GM06990 (cell line): Measurements from ENCODE around the gene UQCC2.

Source experiments
- DNase-seq: peaks from one replicate; pipeline ENCODE4 v3.0.0-alpha.2; 2011; ENCODE audit not compliant: insufficient read length; ENCODE audit errors: extremely low read depth
- H3K27me3 ChIP-seq: replicated peaks from 2 replicates; pipeline ENCODE4 v1.6.0; 2011; ENCODE audit warnings: low read length; ENCODE audit not compliant: control insufficient read depth, insufficient read depth
- H3K36me3 ChIP-seq: 2 replicates; pipeline ENCODE4 v1.5.1; 2011; ENCODE audit warnings: low read length; ENCODE audit not compliant: control insufficient read depth, insufficient read depth
- H3K4me3 ChIP-seq: replicated peaks from 2 replicates; pipeline ENCODE4 v1.5.1; 2011; ENCODE audit warnings: low read depth, mild to moderate bottlenecking, control low read depth, low read length
- CTCF ChIP-seq: IDR thresholded peaks from 2 replicates; pipeline ENCODE4 v1.5.1; 2011; ENCODE audit warnings: low read length, control low read depth, mild to moderate bottlenecking, inconsistent platforms; ENCODE audit not compliant: insufficient read depth, poor library complexity, severe bottlenecking

Gene UQCC2

GRCh38 chr6:33696076-33696475, 15.4 kb downstream of the UQCC2 start:
- no peak for DNase-seq
- H3K36me3 ChIP-seq = peaks cover 39% of the 10 kb centered on the region
- no peaks in the 10 kb centered on the region for H3K27me3 ChIP-seq
- TF ChIP-seq CTCF = no peak
- no peak overlapping the region for H3K4me3 ChIP-seq

DNA sequence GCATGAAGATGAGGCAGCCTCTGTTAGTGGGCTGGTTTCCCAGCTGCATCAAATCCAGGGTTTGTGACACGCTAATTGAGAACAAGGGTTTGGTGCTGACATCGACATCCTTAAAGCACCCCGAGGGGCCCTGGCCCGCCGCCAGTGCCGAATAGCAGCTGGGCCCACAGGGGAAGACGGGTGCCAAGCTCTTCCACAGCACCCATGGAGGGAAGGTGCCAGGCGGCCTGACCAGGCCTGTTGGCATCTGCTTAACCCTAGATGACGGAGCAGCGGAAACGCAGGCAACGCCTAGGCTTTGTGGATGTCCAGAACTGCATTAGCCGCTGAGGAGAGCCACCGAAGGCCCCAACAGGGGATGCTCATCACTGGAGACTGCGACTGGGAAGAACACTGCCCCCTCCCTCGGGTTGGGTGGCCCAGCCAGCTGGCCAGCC, 16.0 kb downstream of the UQCC2 start:
- Histone ChIP-seq H3K27me3 (no peaks in the 10 kb centered on the region), H3K4me3 (no peak overlapping the region), H3K36me3 (peaks cover 42% of the 10 kb centered on the region)
- no peak for TF ChIP-seq CTCF
- DNase-seq = no peak

DNA sequence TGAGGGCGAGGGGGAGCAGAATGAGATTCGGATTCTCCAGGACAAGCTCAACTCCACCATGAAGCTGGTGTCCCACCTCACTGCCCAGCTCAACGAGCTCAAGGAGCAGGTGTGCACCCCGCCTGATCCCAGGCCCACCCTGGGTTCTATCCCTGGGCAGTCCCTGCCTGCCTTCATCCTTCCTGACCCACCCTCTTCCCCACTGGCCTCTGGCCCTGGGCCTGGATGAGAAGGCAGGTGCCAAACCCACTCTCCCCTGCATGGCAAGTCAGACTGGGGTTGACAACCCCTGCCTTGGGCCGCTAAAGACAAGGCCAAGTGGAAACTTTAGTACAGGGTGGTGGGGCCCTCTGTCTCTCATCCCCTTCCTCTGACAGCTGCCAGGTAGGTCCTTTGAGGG, 16.5 kb downstream of the UQCC2 start:
- H3K4me3 ChIP-seq = no peak overlapping the region
- H3K36me3 ChIP-seq = peaks cover 45% of the 10 kb centered on the region
- no peaks in the 10 kb centered on the region for H3K27me3 ChIP-seq
- no peak for TF ChIP-seq CTCF
- DNase-seq = no peak

DNA sequence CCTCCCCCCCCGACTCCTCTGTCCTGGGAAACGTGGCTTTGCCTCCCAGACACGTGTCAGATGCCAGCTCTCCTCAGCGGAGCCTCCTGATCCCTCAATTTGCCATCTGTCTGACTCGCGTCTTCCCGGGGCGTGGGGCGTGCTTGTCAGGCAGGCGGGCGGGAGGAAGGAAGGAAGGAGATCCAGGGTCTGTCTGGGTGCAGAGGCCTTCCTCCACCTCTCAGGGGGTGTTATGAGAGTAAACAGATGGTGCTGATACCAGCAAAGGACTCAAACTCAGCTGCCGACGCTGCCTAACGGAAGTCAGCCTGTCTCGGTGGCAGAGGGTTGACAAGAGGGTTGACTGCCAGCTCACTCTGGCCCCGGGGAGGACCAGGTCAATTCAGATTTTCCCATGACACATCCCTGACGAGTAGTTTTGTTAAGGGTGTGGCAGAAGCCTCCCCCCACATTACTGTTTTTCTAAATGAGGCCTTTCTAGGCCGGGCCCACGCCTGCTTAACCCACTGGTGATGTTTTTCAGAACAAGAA, 17.0 kb downstream of the UQCC2 start:
- peaks cover 50% of the 10 kb centered on the region for H3K36me3 ChIP-seq
- TF ChIP-seq CTCF = no peak
- H3K27me3 ChIP-seq = no peaks in the 10 kb centered on the region
- H3K4me3 ChIP-seq = no peak overlapping the region
- DNase-seq = no peak

GRCh38 chr6:33693186-33694105, 18.1 kb downstream of the UQCC2 start:
- DNase-seq = no peak
- TF ChIP-seq CTCF = no peak
- Histone ChIP-seq H3K27me3 (no peaks in the 10 kb centered on the region), H3K4me3 (no peak overlapping the region), H3K36me3 (peaks cover 56% of the 10 kb centered on the region)

GRCh38 chr6:33692760-33693158, 18.7 kb downstream of the UQCC2 start:
- peaks cover 56% of the 10 kb centered on the region for H3K36me3 ChIP-seq
- peak; percentile 45 for DNase-seq
- no peak overlapping the region for H3K4me3 ChIP-seq
- H3K27me3 ChIP-seq = no peaks in the 10 kb centered on the region
- no peak for TF ChIP-seq CTCF
